Measurements from ENCODE around the gene SMG6.

DNA sequence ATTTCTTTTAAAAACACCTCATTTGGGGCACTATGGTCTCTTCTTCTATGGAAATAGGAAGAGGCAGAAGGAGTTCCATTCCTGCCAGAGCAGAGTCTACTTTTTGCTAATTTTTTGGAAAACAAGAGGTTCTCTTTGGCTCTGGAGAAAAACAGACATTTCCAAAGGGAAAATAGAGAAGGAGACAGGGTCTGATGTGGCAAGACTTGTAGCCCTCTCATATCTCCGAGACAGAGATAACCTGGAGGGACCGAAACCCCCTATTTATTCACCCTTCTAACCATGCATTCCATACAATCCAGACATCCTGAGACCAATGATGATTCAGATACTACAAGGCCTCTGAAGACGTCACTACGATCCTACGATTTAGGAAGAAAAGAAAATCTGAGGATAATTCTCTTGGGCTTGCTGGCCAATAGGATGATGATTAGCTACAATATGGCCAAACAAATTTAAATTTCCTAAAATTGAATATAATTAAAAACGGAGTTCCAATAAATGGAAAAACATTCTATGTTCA lies 178.5 kb downstream of the SMG6 start:
- TF ChIP-seq CTCF (IDR thresholded peaks at IDR 0.05), result no peak
- TF ChIP-seq POLR2A (IDR thresholded peaks at IDR 0.05), result no peak

All from upper lobe of left lung (tissue), 4 donors.